AG09309 (cell line): ENCODE results near the gene AVP.

Source experiments
- DNase-seq: peaks from one replicate; pipeline ENCODE4 v3.0.0-alpha.2; 2010; ENCODE audit warnings: low read depth
- H3K4me3 ChIP-seq: 2 replicates; pipeline ENCODE4 v1.5.1; 2011; ENCODE audit warnings: mild to moderate bottlenecking, low read depth, low read length, moderate library complexity; ENCODE audit not compliant: control insufficient read depth
- TF ChIP-seq, protein P1 (sequence below): IDR thresholded peaks from 2 replicates; pipeline ENCODE4 v1.5.1; 2011; ENCODE audit warnings: mild to moderate bottlenecking, low read depth, low read length, inconsistent platforms; ENCODE audit not compliant: insufficient read depth, control insufficient read depth; ENCODE audit errors: missing control alignments

The AVP gene

DNA sequence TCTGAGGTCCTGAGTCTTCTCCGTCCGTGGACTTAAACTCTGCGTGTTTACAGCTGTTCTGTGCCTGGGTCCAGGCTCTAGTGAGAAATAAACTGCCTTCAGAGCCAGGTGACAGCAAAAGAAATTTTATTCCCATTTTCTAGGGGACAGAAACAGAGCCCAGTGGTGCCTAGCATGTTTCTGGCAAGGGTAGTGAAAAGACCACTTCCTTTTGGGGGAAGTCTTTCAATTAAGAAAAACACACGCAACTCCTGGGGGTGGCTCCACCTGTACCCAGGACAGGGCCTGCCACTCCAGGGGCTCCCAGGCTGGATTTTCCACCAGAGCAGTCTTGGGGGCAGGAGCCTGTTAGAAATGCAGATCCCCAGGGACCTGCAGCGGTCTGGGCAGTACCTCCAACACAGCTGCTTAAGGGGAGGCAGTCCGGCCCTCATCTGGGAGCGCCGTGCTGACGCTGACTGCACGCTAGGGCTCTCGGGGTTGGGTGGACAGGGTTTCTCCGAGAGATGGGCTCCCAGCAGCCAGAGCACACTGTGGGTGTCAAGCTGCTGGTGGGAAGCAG, 23.0 kb upstream of the AVP start:
- no peak overlapping the region for H3K4me3 ChIP-seq
- DNase-seq = no peak
- TF ChIP-seq, protein P1, sequence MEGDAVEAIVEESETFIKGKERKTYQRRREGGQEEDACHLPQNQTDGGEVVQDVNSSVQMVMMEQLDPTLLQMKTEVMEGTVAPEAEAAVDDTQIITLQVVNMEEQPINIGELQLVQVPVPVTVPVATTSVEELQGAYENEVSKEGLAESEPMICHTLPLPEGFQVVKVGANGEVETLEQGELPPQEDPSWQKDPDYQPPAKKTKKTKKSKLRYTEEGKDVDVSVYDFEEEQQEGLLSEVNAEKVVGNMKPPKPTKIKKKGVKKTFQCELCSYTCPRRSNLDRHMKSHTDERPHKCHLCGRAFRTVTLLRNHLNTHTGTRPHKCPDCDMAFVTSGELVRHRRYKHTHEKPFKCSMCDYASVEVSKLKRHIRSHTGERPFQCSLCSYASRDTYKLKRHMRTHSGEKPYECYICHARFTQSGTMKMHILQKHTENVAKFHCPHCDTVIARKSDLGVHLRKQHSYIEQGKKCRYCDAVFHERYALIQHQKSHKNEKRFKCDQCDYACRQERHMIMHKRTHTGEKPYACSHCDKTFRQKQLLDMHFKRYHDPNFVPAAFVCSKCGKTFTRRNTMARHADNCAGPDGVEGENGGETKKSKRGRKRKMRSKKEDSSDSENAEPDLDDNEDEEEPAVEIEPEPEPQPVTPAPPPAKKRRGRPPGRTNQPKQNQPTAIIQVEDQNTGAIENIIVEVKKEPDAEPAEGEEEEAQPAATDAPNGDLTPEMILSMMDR = no peak

DNA sequence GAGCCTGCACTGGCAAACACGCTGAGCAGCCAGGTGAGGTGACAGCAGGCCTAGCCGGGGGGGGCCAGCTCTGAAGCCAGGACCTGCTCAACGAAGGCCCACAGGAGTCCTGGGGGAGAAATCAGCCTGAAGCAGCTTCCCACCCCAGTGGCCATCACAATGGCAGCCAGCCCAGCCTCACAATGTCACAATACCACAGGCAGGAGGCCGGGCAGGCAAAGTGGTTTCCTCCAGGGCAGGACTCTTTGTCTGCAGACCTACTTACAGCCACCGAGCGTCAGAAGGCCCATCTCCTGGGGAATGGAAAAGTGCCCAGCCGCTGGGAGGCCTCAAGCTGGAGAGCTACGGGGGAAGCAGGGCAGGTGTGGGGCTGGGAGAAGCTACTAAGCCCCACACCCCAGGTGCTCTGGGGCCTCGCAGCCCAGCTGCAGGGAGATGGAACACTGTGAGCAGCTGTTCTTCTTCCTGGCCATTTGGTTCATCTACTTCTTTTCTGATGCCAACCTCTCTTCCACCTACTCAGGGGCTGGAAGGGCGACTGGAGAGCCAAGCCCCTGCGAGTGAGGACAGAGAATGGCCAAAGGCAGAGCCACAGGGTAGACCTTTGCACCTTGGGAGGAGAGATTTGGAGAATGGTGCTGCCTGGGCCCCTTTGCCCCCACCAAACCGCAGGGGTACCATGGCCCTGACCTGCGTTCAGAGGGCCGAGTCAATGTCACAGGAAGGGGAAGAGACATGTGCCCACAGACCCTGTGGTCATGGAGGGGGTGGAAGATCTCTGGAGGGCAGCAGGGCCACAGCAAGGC, 22.3 kb upstream of the AVP start:
- DNase-seq = no peak
- TF ChIP-seq, protein P1 = no peak
- H3K4me3 ChIP-seq = no peak overlapping the region

DNA sequence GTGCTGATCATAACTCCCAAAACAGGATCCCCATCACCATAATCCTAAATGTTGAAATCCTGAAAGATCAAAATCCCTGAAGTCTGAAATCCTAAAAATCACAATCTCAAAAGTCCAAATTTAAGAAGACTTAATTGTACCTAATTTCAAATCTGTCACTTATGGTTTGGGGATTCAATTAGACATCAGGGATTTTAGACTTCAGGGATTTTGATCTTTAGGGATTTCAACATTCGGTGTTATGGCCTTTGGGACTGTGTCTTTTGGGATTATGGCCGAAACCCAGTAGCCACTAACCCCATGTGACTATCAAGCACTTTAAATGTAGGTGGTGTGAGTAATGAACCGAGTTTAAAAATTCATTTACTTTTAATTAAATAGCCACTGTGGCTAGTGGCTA, 21.7 kb upstream of the AVP start:
- no peak overlapping the region for H3K4me3 ChIP-seq
- no peak for DNase-seq
- TF ChIP-seq, protein P1 = no peak

DNA sequence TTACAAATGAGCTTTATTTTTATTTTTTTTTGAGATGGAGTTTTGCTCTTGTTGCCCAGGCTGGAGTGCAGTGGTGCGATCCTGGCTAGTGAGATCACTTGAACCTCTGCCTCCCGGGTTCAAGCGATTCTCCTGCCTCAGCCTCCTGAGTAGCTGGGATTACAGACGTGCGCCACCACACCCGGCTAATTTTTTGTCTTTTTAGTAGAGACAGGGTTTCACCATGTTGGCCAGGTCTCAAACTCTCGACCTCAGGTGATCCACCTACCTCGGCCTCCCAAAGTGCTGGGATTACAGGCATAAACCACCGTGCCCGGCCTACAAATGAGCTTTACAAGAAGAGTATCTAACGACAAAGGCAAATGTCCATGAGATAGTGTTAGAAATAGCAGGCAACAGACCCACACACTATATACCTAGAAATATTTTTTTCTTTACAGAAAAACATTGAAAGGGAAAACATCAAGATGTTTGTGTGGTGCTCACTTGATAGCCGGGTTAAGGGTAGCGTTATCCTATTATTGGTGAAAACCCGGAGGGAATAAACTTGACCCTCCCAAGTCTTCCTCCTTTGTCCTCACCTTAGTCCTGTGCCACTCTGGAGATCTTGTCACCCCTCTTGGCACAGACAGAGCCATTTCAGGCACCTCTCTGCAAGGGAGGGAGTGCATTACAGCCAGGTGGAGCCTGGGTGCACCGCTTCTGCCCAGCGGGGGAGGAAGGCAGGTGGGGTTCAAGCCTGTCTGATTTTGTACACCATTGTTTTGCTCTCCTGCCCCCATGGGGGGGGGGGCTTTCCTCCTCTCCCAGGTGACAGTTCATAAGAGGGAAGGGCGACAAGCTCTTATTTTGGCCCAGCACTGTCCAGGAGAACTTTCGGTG, 21.0 kb upstream of the AVP start:
- TF ChIP-seq, protein P1 = no peak
- H3K4me3 ChIP-seq = no peak overlapping the region
- DNase-seq = no peak

DNA sequence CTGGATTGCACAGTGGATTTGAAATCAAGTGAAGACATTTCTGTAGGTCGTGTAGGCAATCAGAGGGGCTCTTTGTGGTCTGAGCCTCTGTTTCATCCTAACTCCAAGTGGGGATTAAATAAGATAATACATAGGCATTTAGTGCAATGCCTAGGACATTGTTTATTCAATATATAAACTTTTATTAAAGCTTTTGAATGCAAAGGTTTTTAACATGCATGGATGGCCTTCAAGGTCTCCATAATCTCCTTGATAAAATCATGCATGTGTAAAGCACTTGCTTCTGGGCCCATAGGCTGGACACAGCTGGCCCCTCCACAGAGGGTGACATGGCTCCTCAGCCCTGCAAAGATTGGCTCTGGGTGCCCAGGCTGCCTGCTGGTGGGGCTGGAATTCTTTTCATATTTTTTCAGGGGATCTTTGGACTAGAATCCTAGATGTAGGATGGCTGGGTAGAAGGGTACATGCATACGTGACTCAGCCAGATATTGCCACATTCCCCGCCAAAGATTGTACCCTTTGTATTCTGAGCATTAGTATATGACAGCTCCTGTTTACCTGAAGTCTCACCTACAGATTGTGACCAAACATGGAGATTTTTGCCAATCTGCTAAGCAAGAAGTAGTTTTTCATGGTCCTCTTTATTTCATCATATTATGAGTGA, 19.0 kb upstream of the AVP start:
- TF ChIP-seq, protein P1 = no peak
- H3K4me3 ChIP-seq = no peak overlapping the region
- no peak for DNase-seq
